ENCODE results near the gene SH2D7.

Gene SH2D7

DNA sequence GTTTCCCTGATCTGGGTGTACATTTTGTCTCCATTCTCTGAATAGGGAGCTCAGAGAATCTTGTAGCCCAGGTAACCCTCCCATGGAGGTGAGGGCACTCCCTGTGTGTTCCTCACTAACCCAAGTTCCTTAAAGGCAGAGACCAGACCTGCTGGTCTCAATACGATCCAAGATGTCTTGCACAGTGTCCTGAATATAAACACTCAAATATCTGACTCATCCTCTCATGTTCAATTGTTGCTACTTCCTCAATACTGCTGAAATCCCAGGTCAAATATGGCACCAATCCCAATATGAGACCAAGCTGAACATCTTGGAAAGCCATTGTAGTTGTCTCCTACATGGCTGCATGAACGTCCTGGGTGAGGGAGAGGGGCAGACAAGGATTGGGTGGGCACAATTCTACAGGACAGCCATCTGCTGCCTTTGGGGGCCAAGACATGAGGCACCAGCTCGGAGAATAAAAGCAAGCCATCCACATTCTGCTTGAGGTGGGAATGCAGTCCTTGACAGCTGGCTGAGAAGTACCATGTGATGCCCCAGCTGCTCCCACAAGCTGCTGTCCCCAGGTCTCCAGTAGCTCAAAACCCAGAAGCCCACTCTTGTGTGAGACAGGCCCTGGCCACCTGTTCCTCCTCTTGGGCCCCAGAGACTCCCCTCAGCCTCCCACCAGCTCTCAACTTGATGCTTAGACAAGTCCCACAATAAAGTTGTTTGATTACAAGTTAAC is 33.1 kb upstream of the SH2D7 start:
- DNase-seq (ENCODE audit: insufficient read length, low spot score) = no peak
- no peak for FAIRE-seq

DNA sequence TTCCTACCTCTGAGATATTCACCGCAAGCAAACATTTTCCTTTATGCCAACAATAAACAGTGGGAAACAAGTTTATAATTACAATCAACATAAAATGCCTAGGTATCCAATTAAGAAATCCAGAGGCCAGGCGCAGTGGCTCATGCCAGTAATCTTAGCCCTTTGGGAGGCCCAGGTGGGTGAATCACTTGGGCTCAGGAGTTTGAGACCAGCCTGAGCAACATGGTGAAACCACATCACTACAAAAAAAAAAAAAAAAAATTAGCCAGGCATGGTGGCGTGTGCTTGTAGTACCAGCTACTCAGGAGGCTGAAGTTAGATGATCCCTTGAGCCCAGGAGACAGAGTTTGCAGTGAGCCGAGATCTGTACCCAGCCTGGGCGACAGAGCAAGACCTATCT is 32.1 kb upstream of the SH2D7 start:
- DNase-seq (ENCODE audit: insufficient read length, low spot score) (no peak), FAIRE-seq (no peak)

DNA sequence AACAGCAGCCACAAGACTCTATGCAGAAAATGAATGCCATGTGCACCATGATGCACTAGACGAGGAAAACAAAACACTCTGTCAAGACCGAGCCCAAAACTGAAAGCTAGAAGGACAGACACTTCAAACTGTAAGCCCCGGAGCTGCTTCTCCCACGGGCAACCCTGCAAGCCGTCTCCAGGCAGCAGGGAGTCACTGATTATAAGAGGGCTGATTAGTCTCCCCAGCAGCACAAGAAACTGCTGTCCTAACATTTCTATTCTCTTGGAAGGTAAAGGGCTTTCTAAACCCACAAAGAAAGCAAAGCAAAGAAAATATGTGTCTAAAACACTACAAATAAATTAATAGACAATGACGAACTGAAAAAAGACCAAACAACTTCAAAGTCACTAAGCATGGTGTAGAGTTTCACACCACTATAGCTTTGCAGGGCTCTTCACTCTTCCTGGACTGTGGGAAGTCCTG is 30.4 kb upstream of the SH2D7 start:
- FAIRE-seq = peak; percentile 84
- DNase-seq (ENCODE audit: insufficient read length, low spot score) = peak; percentile 42

DNA sequence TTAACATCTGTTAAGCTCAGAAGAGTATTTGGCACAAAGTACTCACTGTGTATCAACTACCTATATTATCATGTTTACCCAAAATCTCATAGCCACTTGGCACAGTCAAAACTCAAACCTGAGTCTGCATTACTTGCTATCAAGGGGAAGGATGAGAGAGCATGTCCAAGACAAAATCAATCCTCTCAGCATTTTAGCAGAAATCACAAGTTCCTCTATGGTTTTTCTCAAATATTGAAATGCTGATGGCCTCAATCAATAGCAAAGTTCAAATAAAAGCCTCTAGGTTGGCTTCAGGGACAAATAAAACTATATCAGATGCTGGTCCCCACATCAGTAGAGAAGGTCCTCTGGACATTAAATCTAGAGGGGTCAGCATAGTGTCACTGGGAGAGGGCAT is 29.1 kb upstream of the SH2D7 start:
- DNase-seq (ENCODE audit: insufficient read length, low spot score) = no peak
- FAIRE-seq = no peak

DNA sequence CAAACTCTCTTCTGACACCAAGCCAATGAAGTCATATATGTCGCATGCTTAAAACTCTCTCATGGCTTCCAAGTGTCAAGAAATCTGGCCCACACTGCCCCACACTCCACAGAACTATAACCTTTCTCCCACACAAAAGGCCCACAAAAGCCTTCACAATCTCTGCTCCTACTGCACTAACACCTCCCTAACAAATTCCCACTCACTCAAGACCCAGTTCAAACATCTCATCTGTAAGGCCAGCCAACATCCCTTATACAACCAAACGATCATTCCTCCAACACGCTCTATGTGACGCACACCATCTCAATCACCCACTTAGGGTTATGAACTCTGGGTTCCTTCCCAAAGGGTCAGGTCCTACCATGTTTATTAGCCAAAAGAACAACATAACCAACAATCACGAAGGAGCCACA is 28.4 kb upstream of the SH2D7 start:
- no peak for DNase-seq (ENCODE audit: insufficient read length, low spot score)
- FAIRE-seq = peak; percentile 52

DNA sequence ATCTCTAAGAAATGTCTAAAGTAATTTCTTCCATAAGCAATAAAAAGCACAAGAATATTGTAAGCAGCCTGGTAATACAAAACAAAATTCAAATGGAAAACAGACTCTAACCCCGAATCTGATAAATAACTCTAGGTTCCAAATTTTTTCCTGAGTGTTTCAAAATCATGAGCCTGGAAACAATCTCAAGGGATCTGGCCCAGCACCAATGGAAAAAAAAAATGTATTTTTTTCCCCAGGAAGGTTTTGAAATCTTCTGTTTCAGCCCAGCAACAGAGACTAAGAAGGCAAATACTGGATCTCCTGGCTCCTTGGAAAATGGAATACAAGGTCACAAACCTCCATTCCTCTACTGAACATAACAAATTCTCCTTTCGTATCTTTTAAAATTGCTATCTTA is 27.8 kb upstream of the SH2D7 start:
- no peak for FAIRE-seq
- DNase-seq (ENCODE audit: insufficient read length, low spot score) = no peak

DNA sequence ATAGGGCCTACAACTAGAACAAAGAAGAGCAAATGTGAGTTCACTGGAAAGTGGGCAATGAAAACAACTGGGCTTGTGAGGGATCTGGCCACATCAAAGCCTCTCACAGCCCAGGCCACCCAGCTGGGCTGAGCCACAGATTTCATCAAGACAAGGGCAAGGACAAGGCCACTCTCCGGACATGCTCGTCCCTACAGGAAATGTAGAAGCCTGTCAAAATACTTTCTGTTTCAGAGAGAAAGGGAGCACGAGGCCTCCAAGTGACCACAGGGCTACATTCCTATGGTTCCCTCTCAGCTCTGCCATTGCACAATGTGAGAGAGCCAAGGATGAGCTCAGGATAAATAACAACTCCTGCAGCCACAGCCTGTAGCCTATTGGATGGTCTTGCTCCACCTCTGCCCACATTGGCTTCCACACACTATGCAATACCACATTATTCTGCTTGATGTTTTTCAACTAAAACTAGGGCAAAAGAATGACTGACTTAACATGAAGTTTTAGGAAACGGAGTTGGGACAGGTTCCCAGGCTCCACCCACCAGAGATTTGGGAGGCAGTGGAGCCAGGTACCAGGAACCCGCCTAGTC is 27.0 kb upstream of the SH2D7 start:
- no peak for DNase-seq (ENCODE audit: insufficient read length, low spot score)

DNA sequence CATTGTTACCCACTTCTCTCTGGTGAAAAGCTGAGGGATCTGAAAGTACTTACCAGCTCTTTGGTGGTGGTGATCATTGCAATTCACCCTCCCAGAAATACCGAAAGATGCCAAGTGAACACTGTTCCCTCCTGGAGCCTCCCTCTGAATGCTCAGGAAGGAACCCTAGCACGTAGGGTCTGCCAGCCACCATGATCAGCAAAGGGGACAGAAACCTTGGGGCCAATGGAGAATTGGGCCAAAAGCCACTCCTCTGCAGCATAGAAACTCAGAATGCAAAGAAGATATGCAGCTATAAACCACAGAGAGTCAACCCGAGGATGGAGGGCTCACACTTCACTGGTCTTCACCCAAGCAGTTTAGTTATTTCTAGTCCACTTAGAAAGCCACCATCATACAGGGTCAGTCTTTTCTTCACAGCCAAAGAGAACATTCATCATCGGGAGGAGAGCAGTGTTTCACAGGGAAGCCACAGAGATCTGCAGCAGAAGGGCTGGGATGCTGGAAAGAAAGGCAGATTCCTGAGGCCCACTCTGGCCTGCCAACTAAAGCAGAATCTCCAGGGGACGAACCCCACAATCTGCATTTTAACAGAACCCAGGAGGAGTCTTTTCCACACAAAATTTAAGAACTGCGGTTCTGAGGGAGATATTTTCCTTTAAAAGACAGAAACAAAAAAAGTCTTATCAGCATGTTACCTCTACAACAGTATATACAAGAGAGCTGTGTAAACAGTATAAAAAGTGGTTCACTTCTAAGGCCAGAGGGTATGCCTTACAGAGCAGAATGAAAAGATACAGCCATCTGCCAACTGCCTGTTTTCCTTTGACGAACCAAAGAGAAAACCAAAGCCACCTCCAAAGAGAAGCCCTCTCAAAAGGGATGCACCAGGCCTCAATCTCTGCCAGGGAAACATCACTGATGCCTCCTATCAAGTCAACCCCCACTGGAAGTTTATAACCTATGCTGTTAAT is 26.1 kb upstream of the SH2D7 start:
- DNase-seq (ENCODE audit: insufficient read length, low spot score) = peak; percentile 48

More for the DNA sequence above, 27.0 kb upstream of the SH2D7 start:
- FAIRE-seq = peak; percentile 92

DNA sequence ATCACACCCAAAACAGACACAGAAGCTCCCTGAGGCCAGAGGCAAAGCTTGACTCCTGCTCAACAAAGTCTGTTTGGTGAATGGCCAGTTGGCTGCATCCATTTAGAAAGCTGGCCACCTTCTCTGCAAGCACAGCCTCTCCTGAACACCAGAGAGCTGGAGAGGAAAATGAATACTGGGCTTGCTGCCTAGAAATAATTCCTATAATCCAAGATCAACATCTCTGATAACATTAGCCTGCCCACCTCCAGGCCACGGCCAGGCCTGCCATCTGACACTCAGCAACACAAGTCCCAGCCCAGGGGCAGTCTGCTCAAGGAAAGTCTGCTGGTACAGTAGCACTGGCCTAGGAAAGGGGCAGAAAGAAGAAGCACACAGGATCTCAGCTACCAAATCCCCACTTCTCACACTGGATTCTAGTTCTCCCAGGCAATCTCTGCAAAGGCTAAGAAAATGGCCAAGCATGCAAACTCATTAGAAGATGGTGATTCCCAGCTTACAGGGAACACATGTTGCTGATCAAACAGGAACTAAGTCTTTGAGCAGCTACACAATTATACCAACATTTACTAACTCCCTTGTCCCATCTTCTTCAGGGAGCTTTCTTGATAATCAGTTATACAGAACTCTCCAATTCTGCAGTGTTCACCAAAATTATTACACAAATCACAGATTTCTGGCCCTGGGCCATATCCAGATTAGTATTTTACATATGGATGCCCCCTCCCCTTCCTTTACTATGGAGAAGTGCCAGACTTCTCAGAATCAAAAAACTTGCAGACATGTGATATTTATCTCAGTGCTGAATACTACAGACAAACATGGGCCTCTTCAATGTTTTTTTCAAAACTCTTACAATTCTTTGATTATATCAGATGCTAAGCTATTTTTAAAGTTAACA is 24.8 kb upstream of the SH2D7 start:
- FAIRE-seq = no peak

More for the DNA sequence above, 26.1 kb upstream of the SH2D7 start:
- peak; percentile 96 for FAIRE-seq

DNA sequence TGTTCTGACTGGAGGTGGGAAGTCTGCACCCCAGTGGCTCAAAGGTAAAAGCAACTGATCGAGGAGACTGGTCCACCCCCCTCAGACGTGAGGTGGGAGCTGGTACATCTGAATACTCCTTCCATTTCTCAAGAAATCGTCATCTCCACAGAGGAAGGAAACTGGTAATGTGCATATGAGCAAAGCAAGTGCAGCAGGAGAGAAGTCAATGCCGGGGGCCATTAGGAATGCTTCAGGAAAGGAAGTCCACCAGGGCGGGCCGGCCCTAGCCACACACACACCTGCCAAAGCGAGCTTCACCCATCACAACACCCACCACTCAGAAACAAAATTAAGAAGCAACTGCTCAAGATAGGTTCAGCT is 23.3 kb upstream of the SH2D7 start:
- DNase-seq (ENCODE audit: insufficient read length, low spot score) (no peak), FAIRE-seq (no peak)

More for the DNA sequence above, 24.8 kb upstream of the SH2D7 start:
- DNase-seq (ENCODE audit: insufficient read length, low spot score) = no peak

DNA sequence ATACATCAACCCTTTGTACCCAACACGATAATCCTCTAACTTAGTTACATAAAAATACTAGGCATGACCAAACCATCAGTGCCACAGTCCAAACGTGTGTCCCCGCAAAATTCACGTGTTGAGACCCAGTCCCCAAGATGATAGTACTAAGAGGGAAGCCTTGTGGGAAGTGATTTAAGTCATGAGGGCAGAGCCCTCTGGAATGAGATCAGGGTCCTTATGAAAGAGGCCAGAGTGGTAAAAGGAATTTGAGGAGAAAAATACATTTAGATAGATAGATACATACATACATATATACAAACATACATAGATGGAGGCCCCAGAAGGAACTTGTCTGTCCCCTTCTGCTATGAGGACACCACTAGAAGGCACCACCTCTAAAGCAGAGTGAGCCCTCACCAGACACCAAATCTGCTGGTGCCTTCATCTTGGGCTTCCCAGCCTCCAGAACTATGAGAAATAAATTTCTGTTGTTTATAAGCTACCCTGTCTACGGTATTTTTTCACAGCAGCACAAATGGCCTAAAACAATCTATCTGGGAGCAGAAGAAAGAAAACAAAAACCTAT is 22.8 kb upstream of the SH2D7 start:
- FAIRE-seq (no peak), DNase-seq (ENCODE audit: insufficient read length, low spot score) (no peak)

DNA sequence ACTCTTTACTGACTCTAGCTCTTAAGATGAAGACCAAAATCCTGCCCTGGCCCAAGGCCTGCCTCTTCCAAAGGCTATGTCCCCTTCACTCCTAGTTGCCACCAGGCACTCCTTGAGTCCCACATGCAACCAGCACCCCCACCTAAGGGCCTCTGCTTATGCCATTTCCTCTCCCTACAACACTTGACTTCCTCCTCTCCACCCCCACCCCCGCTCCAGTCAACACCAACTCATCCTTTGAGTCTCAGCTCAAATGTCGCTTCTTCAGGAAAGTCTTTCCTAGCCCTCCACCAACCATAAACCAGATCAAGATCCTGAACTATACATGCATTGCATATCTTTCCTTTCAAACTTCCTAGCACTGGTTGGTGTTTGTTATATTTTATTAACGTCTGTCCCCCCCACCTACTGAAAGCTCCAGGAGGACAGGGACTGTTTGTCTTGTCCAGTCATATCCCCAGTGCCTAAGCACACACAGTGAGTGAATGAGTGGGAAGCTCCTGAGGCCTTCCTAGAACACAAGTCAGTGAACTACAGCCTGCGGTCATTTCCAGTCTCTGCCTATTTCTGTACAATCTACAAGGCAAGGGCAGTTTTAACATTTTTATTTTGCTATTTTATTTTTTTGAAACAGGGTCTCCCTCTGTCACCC is 22.2 kb upstream of the SH2D7 start:
- DNase-seq (ENCODE audit: insufficient read length, low spot score) (no peak), FAIRE-seq (peak; percentile 31)

DNA sequence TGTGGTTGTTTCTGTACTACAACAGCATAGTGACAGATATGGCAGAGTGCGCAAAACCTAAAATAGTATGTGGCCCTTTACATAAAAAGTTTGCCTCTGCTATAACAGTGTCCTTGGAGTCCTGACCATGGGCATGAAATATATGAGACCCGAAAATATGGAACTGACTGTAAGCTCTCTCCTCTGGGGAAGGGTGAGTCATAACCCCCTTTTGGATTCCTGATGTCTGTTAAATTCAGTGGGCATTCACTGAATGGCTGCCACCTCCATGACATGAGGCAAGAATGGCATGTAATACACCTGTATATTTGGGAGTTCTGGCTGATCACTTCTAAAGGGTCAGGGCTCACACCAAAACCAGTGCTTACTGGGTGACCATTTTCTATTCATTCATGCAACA is 21.0 kb upstream of the SH2D7 start:
- DNase-seq (ENCODE audit: insufficient read length, low spot score) (no peak), FAIRE-seq (no peak)

DNA sequence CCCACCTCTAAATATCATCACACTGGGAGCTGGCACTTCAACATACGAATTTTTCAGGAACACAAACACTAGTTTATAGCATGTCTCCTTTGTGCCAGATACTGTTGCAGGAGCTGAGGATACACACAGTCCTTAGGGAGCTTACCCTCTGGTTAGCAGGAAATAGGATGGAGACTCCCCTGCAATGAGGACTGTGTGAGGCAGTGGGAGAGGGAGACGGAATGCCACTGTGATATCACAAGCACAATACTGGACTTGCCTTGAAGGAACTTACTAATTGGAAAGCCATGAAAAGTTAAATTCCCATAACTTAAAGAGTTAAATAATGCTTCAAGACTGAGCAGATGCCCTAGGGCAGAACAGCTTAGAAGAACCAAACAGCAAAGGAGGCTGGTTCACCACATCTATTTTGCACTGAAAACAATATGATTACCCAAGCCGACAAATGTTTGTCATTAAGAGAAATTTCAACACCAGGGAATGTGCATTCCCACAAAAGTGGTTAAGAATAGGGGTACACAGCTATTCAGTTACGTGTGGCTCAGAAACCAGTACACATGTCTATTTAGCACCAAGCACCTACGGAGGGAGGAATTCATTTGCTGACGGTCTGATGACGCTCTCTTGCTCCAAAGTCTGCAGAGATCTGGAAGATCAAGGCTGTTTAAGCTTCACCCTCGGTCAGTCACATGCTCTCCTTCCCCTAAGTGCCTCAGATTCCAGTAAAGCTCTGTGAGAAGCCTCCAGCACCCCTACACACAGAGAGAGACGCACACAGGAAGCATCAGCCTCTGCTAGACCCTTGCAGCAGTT is 20.1 kb upstream of the SH2D7 start:
- FAIRE-seq = no peak
- no peak for DNase-seq (ENCODE audit: insufficient read length, low spot score)

DNA sequence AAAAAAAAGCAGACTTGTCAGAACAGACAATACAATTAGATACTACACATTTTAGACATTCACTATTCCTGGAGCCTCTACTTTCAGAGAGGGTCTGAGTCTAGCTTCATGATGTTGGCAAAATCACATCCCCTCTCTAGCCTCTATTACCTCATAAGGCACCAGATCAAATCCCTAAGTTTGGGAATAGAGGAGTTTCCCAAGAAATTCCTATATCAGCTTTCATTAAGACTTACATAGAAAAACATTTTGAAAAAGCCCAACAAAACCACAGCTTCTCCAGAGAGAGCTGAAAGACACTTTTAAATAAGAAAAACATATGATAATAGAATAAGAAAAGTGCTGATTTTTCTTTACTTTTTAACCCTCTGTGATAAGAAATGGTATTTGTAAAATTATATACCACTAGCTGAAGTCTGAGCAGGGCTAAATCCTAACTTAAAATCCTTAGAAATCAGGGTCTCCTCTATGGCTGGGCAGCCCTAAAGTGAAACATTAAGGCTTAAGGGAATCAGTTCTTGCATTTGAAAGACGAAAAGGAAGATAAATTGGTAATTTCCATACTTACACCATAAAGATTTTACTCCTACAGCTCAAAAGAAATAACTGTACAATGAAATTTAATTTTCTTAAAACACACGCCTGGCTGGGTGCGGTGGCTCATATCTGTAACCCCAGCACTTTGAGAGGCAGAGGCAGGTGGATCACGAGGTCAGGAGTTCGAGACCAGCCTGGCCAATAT is 19.1 kb upstream of the SH2D7 start:
- FAIRE-seq (no peak), DNase-seq (ENCODE audit: insufficient read length, low spot score) (no peak)

DNA sequence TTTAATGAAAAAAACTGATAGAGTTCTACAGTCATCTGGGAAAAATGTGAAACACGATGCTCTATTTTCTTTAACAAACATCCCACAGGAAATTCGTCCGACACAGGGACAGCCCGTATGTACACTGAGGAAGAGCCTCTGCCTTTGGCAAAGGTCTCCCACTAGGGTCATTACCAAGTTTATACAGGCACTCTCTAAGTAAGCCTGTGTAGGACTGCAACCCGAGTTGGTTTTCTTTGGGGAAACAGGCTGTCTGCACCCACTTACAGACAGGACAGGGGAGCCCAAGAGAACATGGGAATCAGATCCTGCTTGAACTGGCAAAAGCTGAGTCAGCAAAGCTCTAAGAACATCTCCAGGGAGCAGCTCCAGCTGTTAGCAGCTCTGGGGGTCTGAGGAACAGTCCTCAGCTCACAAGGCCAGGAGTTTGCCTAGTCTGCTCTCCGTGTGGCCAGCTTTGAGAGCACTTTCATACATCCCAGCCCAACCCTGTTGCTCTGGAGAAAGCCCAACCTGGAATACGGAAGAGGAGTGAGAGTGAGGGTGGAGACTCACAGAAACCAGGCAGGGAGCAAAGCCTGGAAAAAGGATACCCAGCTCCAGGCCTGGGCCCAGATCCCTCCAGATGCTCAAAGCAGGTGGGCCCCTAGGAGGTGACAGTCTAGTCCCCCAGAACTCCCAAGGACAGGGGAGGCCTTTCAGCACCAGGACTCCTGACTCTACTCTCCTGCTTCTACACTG is 16.7 kb upstream of the SH2D7 start:
- FAIRE-seq (no peak), DNase-seq (ENCODE audit: insufficient read length, low spot score) (no peak)

Data from GM19239 (cell line).